T-helper 2 cell treated with Interferon-gamma antibody and Interleukin-4, amounts not matched to agents 100 ng/mL and 5 ng/mL, for 36 hours (primary cell): ENCODE measurements around the gene PIEZO2. TPM values are rescaled to one million over a fixed set of nuclear protein-coding genes. Genes with fewer than 3 reads are reported as not detected.
"Not testable (repeated sequence)": the region's sequence is repeated elsewhere in the genome, so short reads cannot be mapped to it uniquely, and the experiment has no call there.

Experiments used
- intact Hi-C: fragments of 100-400 bp; cut with micrococcal nuclease; formaldehyde crosslinking; loops from one replicate; pipeline ENCODE4 v1.15.1; 2023
- total RNA-seq: library from RNA; stranded (reverse); gene quantifications from 2 replicates; pipeline ENCODE4 v1.2.3, GENCODE V29; 2022

The PIEZO2 gene
- total RNA-seq, 1 donor from 2014 or later: not detected

DNA sequence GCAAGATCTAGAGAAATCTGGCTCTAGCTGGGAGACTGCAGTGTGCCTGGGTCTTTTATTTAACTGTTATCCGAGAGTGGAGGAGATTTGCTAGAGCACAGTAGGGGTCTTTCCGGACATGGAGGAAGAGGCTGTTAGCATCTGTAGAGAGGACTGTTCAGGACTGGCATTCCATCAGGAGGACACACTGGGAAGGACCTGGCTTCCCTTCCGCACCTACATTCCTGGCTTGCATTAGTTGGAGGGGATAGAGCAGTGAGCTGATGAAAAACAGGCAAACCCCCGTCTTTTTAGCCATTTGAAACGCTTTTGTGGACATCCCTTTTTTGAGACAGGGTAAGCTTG is 874 bp upstream of the PIEZO2 start:
- intact Hi-C loops: no loop called here

DNA sequence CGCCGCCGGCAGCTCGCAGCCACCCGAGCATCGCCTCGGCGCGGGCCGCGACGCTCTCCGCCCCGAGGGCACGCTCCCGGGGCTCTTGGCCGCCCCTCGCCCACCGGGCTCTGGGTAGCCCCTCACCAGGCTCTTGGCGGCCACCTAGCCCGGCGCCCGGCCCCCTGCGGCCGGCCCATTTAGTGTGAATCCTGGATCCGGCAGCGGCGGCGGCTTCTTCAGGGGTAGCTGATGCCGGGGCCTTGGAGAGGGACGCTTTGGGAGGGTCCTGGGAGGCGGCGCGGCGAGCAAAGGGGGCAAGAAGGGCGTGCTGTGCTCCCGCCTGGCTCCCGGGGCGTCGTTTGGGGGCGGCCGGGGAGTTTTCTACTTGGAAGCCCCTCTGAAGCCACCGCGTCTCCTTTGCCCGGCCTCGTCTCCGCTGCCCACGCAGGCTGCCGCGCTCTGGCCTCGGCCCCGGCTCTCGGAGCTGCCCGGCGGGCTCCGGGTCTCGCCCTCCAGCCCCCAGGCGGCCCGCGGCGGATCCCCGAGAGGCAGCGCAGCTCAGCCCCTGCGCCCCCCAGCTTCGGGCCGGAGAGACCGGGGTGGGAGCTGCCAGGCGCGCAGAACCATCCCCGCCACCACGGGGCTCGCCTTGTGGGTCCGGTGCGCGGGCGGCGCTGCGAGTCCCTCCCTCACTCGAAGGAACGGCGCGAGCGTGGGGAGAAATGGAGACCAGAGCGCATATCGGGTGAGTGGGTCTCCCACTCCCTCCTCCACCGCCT is 509 bp downstream of the PIEZO2 start:
- intact Hi-C loops: no loop called here

DNA sequence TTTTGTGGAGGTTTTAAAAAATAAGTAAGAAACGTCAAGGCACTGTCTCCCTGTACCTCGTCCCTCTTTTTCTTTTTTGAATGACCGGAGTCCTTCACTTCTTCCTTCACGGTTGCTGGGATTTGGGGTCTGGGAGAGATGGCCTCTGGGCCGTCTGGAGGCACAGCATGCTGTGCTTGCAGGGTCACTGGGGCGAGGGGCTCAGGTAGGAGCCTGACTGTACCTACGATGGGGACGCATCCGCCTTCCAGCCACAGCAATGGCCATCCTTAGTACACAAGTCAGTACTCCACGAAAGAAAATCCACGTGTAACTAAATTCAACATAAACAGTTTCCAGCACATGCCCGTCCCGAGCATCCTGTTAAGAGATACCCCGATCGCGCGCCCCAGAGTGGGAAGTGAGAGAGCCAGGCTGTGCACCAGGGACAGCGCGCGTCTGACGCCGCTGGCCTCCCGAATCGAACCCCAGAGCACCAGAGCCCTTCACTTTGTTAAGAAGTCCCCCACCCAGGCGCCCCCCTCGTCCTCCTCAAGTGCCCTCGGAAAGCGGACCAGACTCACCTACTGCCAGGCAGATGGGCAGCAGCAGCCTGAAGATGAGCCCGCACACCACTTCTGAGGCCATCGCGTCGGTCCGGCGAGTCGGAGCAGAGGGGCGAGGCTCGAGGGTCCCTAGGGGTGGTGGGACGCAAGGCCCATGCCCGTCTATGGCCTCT is 1.2 kb downstream of the PIEZO2 start:
- intact Hi-C loops: no loop called here

DNA sequence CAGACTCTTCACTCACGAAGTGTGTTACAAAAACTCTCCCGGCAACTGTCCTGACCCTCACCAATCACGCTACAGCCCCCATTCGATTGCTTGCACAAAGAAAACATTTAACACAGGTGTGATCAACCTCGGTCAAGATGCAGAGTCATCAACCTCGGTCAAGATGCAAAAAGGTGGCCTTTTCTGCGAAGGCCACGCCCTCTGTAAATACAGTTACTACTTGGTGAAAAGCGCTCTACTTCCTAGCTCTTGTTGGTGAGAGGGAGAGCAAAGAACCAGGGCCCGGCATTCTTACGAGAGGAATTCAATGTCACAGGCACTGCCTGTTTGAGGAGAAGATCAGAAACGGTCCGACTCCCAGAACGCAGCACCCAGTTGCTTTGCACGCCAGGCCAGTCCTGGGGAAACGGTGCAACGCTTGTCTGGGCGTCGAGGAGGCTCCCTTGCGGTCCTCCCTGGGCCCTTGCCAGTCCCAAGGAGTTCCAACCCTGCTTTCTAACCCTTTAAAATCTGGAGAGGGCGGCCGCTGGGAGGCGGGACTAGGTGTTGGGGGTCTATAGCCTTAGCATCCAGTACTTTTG is 1.9 kb downstream of the PIEZO2 start:
- intact Hi-C loops: no loop called here

DNA sequence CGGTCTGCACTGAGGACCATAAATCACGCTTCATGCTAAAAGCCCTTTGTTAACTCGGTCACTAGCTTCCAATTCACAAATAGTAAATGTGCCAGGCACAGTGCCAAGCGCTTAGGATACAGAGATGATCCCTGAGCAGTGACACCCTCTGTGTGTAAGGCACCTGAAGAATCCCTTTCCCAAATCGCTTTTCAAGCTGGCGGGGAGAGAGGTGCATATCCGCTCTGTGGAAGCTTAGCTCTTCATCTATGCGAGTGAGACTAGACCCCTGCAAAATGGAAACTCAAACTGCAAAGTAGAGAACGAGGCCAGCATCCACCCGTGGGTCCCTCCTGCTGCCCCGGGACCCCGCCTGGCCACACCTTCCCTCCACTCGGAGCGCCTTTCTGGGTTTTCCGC is 2.4 kb downstream of the PIEZO2 start:
- intact Hi-C loops: no loop called here

DNA sequence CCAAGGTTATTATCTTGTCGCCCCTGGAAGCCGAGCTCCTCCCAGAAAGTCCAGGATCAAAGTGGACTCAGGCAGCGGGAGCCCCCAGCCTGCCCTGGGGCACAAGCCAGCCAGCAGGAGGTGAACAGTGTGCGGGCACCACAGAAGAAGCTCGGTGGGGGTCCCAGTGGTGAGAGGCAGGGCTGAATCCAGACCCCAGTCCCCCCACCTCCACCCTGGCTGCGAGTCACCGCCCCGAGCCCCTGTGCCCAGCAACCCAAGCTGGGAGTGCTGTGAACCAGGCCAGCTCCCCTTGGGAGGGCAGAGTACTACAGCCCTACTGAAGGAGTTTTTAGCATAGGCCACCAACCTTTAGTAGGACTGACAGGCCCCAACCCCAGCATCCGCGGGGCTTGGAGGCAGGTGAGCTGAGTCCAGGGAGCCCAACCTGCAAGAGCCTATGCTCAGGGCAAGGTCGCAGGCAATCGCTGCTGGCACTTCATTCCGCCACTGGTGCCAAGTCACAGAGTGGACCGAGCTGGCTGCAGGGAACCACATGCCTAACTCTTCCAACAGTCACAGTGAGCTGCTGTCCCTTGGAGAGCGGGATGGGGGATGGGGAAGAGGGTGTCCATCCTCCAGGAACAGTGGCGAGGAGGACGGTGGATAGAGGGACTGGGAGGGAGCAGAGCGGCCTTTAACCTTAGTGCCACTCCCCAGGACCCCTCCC is 3.0 kb downstream of the PIEZO2 start:
- intact Hi-C loops: no loop called here

DNA sequence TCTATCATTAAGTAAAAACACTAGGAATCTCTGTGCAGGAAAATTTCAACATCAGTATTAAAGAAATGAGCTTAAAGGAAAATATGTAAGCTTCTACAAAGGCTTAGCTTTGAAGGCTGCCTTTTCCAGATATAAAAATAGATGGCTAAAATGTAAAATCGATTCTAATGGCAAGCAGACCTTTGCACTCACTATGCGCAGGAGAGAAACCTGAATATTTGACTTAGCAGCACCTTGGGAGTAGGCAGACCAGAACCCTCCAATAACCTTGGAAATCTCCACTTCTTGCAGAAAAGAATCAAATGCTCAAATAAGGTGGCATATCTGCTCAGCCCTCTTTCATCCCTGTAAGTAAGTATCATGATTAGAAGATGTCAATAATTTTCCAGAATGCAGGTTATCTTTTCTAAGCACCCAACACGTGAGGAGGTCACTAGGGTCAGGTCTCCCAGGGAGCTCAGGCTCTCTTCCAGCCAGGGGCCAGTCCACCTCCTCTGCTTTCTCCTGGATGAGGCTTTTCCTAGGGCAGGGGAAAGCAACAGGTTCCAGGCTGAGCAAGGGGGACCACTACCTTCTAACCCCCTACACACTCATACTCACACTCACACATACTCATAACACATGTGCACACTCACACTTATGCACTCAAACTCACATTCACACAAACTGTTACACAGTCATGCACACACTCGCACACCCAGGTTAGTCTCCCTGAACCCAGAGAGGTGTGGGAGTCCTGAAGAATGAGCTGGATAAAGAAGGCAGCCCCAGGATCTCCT is 3.8 kb downstream of the PIEZO2 start:
- intact Hi-C loops: no loop called here

DNA sequence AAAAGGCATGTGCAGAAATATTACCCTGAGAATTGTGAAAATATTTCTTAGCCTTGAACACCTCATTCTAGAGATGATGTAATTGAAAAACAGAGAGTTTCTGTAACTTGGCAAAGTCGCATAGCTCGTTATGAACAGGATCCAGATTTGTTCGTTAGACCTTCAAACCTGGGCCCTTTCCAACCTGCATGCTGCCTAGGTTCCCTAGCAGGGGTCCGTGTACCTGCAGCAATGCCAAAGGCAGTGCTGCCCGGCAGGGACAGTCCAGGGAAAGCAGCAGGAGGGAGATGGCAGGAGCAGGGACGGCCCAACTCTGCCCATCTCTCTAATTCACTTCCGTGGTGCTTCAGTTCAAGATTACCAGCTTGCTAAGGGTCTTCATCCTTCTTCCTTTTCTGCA is 12.0 kb downstream of the PIEZO2 start:
- intact Hi-C loops: no loop called here

DNA sequence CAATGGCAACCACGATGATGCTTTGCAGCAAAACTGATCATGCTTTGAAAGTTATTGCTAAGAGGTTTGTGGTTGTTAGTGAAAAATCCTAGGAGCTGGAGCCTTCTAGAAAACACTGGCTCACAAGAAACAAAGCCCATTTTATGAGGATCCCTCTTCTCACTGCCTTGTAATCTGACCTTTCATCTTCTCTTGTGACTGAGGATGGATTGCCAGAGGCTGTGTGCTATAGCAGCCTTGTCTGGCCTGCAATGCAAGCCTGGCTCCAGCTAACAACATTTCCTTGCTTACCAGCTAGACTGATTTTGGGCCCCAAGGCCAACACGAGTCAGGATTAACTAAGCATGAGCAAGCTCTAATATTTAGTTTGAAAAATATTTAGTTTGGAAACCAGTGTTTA is 13.1 kb downstream of the PIEZO2 start:
- intact Hi-C loops: no loop called here

DNA sequence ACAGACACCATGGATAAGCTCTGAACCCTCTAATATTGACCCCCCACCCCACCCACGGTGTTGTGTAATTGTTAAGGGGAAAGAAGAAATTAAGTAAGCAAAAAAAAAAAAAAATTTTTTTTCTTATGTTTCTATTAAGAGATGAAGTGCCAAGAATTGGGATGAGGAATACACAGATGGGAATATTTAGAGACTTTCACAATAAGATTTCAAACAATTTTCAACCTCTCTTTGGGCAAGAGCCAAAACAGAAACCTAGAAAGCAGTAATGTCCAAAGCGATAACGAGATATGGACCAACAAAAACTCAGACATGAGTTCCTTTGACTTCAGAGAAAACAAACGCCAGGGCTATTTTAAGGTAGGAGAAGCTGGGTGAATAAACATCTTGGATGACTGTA is 14.4 kb downstream of the PIEZO2 start:
- intact Hi-C loops: no loop called here

DNA sequence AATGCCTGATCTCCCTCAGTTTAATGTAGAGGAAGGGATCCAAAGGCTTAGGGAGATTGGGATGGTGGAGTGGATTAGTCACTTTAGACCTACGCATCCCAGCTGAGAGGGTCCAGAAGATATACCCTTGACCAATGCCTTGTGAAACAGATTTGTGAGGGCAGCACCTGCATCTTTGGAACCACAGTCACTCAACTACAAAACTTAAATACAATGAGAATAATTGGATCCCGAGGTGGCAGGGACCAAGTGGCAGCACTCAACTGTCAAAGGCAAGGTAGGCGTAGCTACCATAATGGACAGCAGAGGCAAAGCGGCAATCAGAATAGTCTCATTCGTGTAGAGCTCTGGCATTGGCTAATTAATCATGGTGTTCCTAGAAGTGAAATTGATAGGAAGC is 20.3 kb downstream of the PIEZO2 start:
- intact Hi-C loops: not testable (repeated sequence)

DNA sequence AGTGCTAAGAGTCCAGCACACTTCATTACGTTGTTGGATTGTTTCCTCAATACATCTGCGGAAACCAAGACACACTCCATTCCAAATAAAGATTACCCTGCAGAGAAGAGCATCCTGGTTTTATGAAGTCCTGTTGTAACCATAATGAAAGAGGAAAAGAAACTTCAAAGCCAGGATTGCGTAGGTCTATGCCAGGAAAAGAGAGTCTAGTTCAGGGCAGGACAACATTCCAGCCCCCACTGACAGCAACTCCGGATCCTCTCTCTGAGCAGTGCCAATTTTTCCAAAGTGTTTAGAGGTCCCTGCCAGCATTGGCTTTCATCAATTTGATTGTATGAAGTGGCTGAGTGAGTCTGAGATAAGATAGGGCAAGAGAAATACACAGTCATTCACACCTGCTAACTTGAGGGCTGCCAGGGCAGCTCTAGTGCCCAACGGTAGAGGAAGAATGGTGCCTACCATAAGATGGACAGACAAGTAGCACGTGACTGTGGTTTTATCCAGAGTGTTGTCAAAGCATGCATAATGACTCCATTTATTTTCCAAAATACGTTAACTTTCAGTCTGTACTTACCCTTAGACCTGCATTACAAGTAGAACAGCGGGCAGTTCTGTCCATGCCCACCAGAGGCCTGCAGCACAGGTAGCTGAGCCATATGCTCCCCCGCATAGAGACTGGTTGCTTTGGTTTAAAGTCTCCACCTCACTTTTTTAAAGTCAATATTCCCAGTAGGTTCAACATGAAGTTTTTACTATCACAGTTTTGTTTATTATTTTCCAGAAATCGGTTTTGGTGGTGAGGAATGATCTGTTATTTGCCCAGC is 23.7 kb downstream of the PIEZO2 start:
- intact Hi-C loops: no loop called here

DNA sequence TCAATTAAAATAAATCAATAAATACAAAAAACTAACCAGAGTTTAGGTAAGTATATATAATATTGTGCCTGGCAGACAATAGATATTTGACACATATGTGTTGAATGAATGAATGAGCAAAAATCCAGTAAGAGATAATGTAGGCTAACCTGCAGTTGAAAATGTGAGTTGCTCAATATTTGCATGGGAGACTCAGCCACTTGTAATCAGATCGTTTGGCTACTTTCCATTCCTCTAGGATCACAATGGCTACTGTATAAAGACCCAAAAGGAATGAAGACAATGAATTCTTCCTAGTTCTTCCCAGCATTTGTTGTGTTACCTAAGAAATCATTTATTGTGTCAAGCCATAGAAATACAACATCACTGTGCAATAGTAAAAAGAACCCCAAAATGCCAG is 25.3 kb downstream of the PIEZO2 start:
- intact Hi-C loops: no loop called here

DNA sequence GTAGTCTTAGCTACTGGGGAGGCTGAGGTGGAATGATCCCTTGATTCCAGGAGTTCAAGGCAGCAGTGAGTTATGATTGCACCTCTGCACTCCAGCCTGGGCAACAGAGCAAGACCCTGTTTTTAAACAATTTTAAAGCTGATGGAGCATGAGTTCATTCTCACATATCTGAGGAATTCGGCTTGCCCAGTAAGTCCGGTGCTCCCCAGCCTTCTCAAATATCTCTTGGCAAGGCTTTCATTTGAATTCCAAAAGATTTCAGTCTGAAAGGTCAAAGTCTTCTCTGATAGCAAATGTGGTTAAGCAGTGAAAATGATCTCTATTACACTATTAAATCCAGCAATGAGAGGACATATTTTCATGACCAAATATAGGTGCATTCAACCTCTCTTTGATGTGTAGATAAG is 27.9 kb downstream of the PIEZO2 start:
- intact Hi-C loops: no loop called here

DNA sequence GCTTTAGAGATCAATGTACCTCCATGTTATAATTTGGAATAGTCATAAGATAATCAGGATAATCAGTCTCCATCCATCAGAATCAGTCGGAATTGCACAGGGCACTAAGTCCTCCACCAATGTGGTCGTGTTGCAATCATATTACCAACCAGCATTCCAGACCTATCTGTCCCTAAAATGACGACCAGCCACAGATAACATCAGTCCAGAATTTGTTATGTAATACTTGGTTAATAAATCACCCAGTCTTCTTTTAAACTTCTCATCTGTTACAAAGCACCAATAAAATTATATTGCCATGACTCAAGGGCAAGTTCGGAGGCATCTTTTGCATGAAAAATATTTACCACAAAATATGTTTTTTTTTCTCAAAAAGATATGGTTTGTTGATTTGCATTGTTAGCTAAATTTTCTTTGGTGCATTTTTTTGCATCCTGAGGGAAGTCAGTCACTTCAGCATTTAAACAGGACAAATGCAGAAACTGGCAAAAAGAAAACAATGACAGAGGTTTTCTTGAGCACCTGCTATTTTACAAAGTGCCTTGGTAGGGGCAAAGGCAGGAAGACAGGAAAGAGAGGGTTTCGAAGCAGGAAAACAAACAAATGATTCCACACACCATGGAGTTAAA is 29.3 kb downstream of the PIEZO2 start:
- intact Hi-C loops: no loop called here

DNA sequence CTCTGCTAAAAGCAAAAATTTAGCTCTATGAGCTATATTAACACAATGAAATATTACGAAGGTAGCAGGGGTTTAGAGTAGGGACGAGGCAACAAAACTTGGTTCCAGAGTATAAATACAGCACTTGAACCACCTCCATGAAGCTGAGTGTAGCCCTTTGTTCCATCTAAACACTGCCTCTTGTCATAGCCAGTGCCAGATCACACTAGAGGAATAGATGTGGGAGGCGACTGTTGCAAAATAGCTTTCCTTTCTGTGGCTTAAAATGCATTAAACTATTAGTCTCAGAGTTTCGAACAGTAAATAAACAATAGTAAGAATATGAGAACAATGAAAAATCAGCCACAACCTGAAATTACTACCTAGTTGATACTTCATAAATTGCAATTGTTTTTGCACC is 29.8 kb downstream of the PIEZO2 start:
- intact Hi-C loops: no loop called here

DNA sequence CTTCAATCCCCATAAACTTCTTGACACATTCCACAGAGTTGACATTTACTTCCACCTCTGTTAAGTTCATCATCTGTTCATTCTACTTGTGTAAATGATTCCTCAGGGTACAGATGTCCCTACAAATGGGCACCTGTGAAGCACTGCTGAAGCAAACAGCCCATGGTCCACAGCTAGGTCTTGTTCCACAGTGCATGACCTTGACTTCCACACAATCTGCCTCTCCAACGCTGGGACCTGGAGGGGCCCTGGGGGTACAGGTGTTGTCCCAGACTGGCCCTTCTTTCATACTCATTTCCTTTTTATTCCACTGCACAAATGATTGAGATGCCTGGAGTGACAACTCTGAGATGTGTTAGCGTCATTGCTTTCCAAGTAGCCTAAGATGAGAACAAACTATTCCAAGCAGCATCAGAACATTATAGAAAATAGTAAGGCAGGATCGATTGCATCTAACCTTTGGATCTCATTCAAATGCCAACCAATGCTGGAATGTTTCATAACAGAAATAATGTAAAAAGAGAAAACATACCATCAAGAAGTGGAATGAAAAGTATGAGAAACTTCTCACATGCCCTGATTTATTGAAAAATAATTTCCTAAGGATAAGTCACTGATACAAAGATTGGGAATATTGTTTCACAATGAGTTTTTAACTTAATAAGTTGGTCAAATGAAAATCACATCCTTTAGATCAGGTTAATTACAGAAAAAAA is 31.2 kb downstream of the PIEZO2 start:
- intact Hi-C loops: no loop called here

DNA sequence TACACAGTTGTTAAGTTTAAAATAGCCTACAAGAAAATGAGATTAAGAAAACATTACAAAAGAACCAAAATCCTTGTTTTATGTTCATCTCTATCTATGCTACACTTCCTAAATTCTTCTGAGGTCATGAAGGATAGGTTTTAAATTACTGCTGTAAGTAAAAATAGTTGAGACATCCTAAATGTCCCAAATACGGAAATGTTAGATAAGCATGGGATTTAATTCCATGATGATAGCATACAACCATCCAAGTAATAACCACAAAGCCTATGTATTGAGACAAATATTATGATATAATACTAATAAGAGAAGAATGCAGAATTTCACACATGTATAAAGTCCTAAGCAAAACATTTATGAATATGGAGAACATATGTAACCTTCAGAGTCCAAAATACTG is 34.1 kb downstream of the PIEZO2 start:
- intact Hi-C loops: no loop called here

DNA sequence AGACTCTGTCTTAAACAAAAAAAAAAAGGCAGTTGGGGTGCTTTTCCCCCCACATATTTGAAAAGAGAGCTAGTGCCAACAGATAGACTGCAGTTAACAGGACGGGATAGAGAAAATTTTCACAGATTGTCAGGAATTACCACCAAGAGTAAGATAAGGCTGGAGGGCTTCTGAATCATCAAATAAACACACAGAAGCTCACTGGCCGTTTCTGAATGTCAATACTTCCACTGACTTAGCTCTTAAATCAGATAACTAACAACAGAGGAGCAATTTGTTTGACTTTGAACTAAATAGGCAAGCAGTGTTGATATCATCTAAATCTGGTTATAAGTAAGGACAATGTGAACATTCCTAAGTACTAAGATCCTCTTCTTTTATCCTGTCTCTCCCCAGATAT is 34.7 kb downstream of the PIEZO2 start:
- intact Hi-C loops: no loop called here
